Measurements from ENCODE around the gene ZNF580. TPM values are rescaled to one million over a fixed set of nuclear protein-coding genes. Genes with fewer than 3 reads are reported as not detected.

The ZNF580 gene
- total and polyA plus RNA-seq, 2 of the 13 experiments (the other 11 are each of a cell fraction or from before 2014, with no cell fraction given): 4.4 to 6.0 TPM

- H3K4me1 ChIP-seq (ENCODE audit: insufficient read depth, low read length): peaks cover 24% of the 10 kb centered on the region
- no peak overlapping the region for H2AFZ ChIP-seq (ENCODE audit: low read length)
- H3K4me3 ChIP-seq (replicated peaks in 1 of 3; ENCODE audit: insufficient read depth in 1 of 3, low read depth in 2 of 3, low read length in 3 of 3): no peak overlapping the region
- ATAC-seq (no peak), FAIRE-seq (no peak), DNase-seq (ENCODE audit: low spot score) (no peak)
- intact Hi-C loops (cut with micrococcal nuclease; ENCODE audit: unreplicated experiment): loop anchor here (10.0 kb wide), 1 partner anchor 55 kb away; no protein-coding TSS in a partner anchor
- in situ Hi-C loops (cut with HindIII; ENCODE audit: extremely low pct_ligation_motif_present, low pct_unique_long_range_greater_than_20kb): loop anchor here (5.0 kb wide), 1 partner anchor 92 kb away; no protein-coding TSS in a partner anchor
- no peak for TF ChIP-seq CC2D1A (CRISPR knock-in tag; IDR thresholded peaks at IDR 0.05)
- TF ChIP-seq MLX (CRISPR knock-in tag; IDR thresholded peaks at IDR 0.05): no peak
- no peak for TF ChIP-seq ZNF768 (CRISPR knock-in tag; IDR thresholded peaks at IDR 0.05)
- no peak for TF ChIP-seq HMG20A (CRISPR knock-in tag; IDR thresholded peaks at IDR 0.05; ENCODE audit: borderline replicate concordance)
- no peak for TF ChIP-seq YEATS2 (CRISPR knock-in tag; IDR thresholded peaks at IDR 0.05; ENCODE audit: borderline replicate concordance)
- TF ChIP-seq ZNF7 (CRISPR knock-in tag; IDR thresholded peaks at IDR 0.05): no peak
- TF ChIP-seq ZNF850 (CRISPR knock-in tag; conservative IDR thresholded peaks at IDR 0.05): no peak
- TF ChIP-seq KMT2A (CRISPR knock-in tag; IDR thresholded peaks at IDR 0.05): no peak
- TF ChIP-seq ZNF557 (CRISPR knock-in tag; IDR thresholded peaks at IDR 0.05): no peak
- TF ChIP-seq, protein P1, sequence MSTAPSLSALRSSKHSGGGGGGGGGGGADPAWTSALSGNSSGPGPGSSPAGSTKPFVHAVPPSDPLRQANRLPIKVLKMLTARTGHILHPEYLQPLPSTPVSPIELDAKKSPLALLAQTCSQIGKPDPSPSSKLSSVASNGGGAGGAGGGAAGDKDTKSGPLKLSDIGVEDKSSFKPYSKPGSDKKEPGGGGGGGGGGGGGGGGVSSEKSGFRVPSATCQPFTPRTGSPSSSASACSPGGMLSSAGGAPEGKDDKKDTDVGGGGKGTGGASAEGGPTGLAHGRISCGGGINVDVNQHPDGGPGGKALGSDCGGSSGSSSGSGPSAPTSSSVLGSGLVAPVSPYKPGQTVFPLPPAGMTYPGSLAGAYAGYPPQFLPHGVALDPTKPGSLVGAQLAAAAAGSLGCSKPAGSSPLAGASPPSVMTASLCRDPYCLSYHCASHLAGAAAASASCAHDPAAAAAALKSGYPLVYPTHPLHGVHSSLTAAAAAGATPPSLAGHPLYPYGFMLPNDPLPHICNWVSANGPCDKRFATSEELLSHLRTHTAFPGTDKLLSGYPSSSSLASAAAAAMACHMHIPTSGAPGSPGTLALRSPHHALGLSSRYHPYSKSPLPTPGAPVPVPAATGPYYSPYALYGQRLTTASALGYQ (CRISPR knock-in tag; IDR thresholded peaks at IDR 0.05): no peak
- TF ChIP-seq CBX1 (IDR thresholded peaks at IDR 0.05; ENCODE audit: low read depth): no peak
- no peak for TF ChIP-seq TFE3 (CRISPR knock-in tag; IDR thresholded peaks at IDR 0.05)
- TF ChIP-seq MXD4 (CRISPR knock-in tag; IDR thresholded peaks at IDR 0.05): no peak
- TF ChIP-seq, protein P2, sequence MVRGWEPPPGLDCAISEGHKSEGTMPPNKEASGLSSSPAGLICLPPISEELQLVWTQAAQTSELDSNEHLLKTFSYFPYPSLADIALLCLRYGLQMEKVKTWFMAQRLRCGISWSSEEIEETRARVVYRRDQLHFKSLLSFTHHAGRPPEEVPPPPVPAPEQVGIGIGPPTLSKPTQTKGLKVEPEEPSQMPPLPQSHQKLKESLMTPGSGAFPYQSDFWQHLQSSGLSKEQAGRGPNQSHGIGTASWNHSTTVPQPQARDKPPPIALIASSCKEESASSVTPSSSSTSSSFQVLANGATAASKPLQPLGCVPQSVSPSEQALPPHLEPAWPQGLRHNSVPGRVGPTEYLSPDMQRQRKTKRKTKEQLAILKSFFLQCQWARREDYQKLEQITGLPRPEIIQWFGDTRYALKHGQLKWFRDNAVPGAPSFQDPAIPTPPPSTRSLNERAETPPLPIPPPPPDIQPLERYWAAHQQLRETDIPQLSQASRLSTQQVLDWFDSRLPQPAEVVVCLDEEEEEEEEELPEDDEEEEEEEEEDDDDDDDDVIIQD (CRISPR knock-in tag; IDR thresholded peaks at IDR 0.05; ENCODE audit: low read depth): no peak
- no peak for TF ChIP-seq ZNF737 (CRISPR knock-in tag; IDR thresholded peaks at IDR 0.05; ENCODE audit: borderline replicate concordance)
- TF ChIP-seq NR2C2 (CRISPR knock-in tag; IDR thresholded peaks at IDR 0.05; ENCODE audit: borderline replicate concordance): no peak
- no peak for TF ChIP-seq TFDP2 (CRISPR knock-in tag; IDR thresholded peaks at IDR 0.05)
- H3K9me3 ChIP-seq (ENCODE audit: low read length): no peaks in the 10 kb centered on the region
- no peak overlapping the region for H3K9ac ChIP-seq (ENCODE audit: insufficient read depth, low read depth, low read length)
- H4K20me1 ChIP-seq (ENCODE audit: insufficient read depth, low read length): no peaks in the 10 kb centered on the region
- H3K4me2 ChIP-seq (ENCODE audit: low read depth, low read length): no peak overlapping the region
- no peaks in the 10 kb centered on the region; a peak in 1 of 5 replicates for H3K27me3 ChIP-seq (ENCODE audit: control insufficient read depth in 1 of 2, insufficient read depth in 2 of 2, low read length in 2 of 2)
- peaks cover 15% of the 10 kb centered on the region for H3K79me2 ChIP-seq (ENCODE audit: insufficient read depth, low read length)
- 94% methylated on average over 5 of the region's 5 CpGs for WGBS (ENCODE audit: low lambda C conversion rate)
- POLR2A ChIA-PET: no interaction called here
- BruUV-seq (replicated peaks): no TSS peak
- H3K27ac ChIP-seq (ENCODE audit: extremely low read length, insufficient read depth, low read length): no peak overlapping the region
- CTCF ChIA-PET (ENCODE audit: low intra/inter-chr PET ratio, low total read pairs): no interaction called here
- peaks cover 0 to 2% of the 10 kb centered on the region in 2 experiments; a peak in 1 of 5 replicates for H3K36me3 ChIP-seq (replicated peaks in 1 of 2; ENCODE audit: control insufficient read depth in 1 of 2, insufficient read depth in 2 of 2, low read length in 2 of 2)
Measured at GRCh38 chr19:55609326-55609725, 31.5 kb upstream of the ZNF580 start.
